GM21825 (cell line): ENCODE data around the gene PLEKHF1.

Source experiments
- ATAC-seq: cut with Tn5 transposase; IDR thresholded peaks from one replicate; pipeline ENCODE4 v1.9.1; 2021; ENCODE audit warnings: mild to moderate bottlenecking, moderate library complexity; ENCODE audit not compliant: unreplicated experiment

PLEKHF1 gene

DNA sequence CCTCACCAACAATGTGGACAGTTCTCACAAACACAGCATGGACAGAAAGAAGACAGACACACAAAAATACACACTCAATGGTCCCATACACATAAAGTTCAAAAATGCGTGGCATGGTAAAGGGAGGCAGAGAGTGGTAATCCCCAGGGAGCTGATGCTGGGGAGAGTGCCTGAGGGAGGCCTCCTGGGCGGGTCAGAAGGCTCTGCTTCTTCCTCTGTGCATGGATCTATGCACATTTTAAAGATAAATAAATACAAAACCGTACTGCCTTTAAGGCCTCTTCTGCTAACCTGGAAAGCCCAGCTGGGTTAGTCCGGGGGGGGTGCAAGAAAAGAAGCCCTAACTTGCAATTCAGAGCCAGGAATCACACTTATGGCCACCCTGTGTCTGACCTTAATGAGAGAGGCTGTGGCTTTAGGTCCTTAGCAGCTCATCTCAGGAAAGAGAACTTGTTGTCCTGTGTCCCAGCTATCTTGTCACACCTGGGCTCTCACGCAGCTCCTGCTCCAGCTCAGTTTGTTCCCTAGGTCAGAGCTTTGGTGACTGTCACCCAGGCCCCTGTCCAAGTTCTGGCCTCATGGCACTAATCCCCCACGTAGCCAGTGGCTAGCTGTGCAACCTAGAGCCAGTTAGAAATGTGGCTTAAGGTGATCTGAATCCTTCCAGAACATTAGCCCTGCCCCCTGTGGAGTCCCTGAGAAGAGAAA is 30.7 kb upstream of the PLEKHF1 start:
- no peak for ATAC-seq

DNA sequence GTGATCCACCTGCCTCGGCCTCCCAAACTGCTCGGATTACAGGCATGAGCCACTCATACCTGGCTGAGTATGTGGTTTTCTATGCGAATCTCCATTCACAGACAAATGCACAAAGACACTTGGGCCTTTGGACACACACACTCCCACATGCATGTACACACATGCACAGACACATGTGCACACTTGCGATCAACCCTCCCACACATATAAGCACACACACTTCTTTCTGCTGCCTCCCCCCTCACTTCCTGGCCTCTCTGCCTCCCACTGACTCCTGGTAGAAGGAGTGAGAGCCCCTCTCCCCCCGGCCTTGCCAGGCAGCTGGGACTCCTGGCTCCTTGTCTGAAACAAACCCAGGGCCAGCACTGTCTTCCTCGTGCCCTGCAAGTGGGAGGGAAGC is 29.3 kb upstream of the PLEKHF1 start:
- no peak for ATAC-seq

- no peak for ATAC-seq
Observed at GRCh38 chr19:29636553-29637360, 28.5 kb upstream of the PLEKHF1 start.

DNA sequence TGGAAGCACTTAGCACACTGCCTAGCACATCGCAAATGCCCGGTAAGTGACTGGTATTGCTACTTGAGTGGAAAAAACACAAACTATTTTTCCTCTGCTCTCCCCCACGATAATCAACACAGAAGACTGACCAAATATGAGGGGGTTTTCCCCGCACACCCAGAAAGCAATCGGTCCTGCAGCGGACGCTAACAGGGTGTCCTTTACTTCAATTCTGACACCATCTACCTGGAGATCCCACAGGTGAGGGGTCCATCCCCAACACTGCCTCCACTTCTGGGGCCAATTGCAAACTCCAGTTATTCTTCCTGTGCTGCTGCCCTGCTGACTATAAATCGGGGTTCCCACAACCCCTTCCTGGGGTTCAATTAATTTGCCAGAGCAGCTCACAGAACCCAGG is 26.2 kb upstream of the PLEKHF1 start:
- no peak for ATAC-seq

DNA sequence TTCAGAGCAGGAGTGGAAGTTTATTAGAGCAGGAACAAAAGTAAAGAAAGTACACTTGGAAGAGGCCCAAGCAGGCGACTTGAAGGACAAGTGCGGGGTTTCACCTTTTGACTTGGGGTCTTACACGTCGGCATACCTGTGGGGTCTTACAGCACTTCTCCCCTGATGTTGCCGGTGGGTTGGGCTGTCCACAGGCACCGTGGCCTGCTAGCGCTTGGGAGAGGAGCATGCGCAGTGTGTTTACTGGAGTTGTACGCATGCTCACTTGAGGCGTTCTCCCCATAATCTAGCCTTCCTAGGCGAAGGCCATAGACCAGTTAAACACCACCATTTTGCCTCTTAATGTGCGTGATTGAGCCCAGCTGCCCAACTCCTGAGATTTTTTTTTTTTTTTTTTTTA is 25.0 kb upstream of the PLEKHF1 start:
- no peak for ATAC-seq

DNA sequence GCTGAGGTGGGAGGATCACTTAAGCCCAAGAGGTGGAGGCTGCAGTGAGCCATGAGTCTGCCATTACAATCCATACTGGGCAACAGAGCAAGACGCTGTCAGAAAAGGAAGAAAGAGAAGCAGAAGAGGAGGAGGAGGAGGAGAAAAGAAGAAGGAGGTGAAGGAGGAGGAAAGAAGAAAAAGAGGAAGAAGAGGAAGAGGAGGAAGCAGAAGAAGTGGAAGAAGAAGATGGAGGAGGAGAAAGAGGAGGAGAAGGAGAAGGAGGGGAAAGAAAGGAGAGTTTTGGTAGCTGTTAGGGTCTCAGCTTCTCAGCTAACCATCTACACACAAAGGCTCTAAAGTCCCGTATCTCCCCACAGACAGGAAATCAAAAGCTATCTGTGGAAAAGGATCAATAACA is 23.7 kb upstream of the PLEKHF1 start:
- no peak for ATAC-seq

GRCh38 chr19:29643361-29643935 is 21.8 kb upstream of the PLEKHF1 start:
- ATAC-seq = no peak

GRCh38 chr19:29644210-29644609 is 21.1 kb upstream of the PLEKHF1 start:
- no peak for ATAC-seq

DNA sequence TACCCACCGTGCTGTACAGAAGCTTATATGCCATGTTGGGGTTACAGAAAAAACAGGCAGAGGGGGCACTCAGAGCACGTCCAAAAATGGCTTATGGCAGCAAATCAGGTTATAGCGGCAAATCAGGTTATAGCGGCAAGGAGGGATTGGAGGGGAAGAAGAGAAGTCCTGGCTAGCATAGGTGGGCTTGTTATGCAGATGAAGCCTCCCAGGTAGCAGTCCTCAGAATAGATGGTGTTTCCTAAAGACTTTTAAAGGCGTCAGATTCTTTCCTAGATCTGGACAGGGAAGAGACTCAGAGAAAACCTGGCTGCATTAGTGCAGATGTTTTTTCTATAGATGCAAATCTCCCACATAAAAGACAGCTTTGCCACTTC is 19.8 kb upstream of the PLEKHF1 start:
- no peak for ATAC-seq

DNA sequence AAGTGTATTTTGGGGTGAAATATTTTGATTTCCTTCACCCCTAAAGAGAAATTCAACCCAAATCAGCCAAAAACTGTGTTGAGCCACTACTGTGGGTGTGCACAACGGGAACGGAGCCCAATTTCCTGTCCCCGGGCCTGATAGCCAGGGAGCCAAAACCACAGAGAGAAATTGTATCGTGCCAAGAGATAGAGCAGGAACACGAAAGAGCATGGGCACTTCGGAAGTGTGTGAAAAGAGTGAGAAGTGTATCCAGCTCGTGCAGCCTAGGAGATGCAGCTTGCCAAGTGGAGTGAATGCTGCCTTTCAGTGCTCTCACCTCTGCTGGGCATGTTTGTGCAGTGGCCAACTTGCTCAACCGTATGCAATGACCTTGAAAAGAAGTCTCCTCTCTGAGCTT is 19.4 kb upstream of the PLEKHF1 start:
- ATAC-seq = no peak

DNA sequence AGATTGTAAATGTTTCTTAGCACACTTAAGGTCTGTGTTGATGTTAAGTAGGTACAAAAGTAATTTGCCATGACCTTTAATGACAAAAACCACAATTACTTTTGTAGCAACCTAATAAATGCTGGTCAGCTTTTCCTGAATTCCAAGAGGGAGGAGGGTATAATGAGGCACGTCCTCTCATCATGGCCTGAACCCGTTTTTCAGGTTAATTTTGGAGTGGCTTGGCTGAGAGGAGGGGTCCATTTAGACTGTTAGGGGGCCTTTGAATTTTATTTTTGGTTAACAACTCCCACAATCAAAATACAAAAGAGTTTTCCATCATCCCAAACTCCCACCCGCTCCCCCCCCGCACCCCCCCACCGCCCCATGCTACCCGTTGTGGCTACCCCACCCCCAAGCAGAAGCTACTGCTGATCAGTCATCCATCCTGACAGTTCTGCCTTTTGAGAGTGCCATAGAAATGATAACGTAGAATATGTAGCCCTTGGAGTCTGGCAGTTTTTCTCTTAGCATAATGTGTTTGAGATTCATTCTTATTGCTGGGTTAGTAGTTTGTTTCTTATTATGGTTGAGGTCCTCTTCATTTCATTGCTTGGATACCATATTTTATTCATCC is 14.4 kb upstream of the PLEKHF1 start:
- no peak for ATAC-seq

DNA sequence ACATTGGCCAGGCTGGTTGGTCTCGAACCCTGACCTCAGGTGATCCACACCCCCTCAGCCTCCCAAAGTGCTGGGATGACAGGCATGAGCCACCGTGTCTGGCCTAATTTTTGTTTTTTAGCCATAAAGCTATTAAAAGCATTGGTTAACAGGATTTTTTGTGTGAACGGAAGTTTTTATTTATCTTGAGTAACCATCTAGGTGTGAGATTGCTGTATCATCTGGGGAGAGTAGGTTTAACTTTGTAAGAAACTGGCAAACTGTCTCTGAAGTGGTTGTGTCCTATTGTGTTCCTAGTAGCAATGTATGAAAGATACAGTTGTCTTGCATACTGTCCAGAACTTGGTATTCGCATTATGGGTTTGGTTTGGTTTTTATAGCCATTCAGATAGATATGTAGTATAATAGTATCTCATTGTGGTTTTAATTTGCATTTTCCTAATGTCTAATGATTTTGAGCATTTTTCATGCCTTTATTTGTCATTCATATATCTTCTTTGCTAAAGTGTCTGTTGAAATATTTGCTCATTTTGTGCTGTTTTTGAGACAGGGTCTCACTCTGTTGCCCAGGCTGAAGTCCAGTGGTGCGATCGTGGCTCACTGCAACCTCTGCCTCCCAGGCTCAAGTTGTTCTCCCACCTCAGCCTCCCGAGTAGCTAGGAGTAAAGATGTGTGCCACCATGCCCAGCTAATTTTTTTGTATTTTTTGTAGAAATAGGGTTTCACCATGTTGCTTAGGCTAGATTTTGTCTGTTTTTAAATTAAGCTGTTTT is 13.5 kb upstream of the PLEKHF1 start:
- ATAC-seq = no peak

GRCh38 chr19:29653398-29653797 is 11.9 kb upstream of the PLEKHF1 start:
- no peak for ATAC-seq

- ATAC-seq = no peak
Observed at GRCh38 chr19:29655648-29656335, 9.5 kb upstream of the PLEKHF1 start.

DNA sequence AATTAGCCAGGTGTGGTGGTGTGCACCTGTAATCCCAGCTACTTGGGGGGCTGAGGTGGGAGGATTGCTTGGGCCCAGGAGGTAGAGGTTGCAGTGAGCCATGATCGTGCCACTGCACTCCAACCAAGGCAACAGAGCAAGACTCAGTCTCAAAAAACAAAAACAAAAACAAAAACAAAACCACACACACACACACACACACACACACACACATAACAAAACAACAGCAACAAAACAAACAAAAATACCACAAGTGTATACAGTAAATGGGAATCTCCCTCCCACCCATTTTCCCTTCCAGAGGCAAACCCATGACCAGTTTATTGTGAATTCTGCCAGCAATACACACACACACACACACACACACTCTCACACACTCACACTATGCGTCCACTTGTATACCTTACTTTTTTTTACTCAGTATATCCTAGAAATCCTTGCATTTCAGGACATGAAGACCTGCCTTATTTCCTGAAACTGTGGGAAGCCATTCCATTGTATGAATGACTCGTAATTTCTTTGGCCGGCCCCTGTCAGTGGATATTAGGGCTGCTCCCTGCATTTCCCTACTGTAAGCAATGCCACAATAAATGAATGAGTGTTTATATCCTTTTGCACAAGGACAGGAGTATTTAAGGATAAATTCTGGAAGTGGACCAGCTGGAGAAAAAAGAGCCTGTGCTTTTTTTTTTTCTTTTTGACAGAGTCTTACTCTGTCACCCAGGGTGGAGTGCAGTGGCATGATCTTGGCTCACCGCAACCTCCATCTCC is 6.9 kb upstream of the PLEKHF1 start:
- no peak for ATAC-seq

- no peak for ATAC-seq
Observed at GRCh38 chr19:29660835-29661234, 4.4 kb upstream of the PLEKHF1 start.

GRCh38 chr19:29662278-29662603 is 3.0 kb upstream of the PLEKHF1 start:
- ATAC-seq = no peak

GRCh38 chr19:29662604-29663404 is 2.5 kb upstream of the PLEKHF1 start:
- no peak for ATAC-seq
